ENCODE data around the gene CYP26A1. TPM values are rescaled to one million over a fixed set of nuclear protein-coding genes. Genes with fewer than 3 reads are reported as not detected.

CYP26A1 gene
- total and polyA plus RNA-seq, 2 experiments from 2014 or later = 1.2 to 1.8 TPM

- peak overlapping the region; percentile 54 for H3K4me3 ChIP-seq
- Mint-ChIP-seq H3K4me3 (peak overlapping the region; percentile 67), H3K4me1 (peaks cover 47% of the 10 kb centered on the region), H3K27ac (no peak overlapping the region), H3K27me3 (ENCODE audit: insufficient read depth, low read depth, poor library complexity) (peaks cover 99% of the 10 kb centered on the region), H3K36me3 (ENCODE audit: low read depth) (no peaks in the 10 kb centered on the region; the same call in 2 of the 3 replicates), H3K9me3 (no peaks in the 10 kb centered on the region; the same call in 2 of the 3 replicates)
- H3K79me2 ChIP-seq (replicated peaks; ENCODE audit: insufficient read depth) = no peaks in the 10 kb centered on the region
- peaks cover 100% of the 10 kb centered on the region for H3K27me3 ChIP-seq (ENCODE audit: insufficient read depth)
- ATAC-seq (peak; percentile 27), DNase-seq (ENCODE audit: low spot score) (peak; percentile 77)
- H2AFZ ChIP-seq = peak overlapping the region; percentile 88
- peaks cover 31% of the 10 kb centered on the region for H3F3A ChIP-seq (replicated peaks; ENCODE audit: low read depth)
- H3K4me1 ChIP-seq (ENCODE audit: insufficient read depth) = peaks cover 40% of the 10 kb centered on the region
- H3K9me2 ChIP-seq (ENCODE audit: insufficient read depth) = no peaks in the 10 kb centered on the region
- H3K4me2 ChIP-seq = peak overlapping the region; percentile 82
- H4K20me1 ChIP-seq (replicated peaks; ENCODE audit: insufficient read depth) = peaks cover 21% of the 10 kb centered on the region
- TF ChIP-seq STAT1 (IDR thresholded peaks at IDR 0.05; ENCODE audit: unreplicated experiment) (no peak), EZH2phosphoT487 (IDR thresholded peaks at IDR 0.05; ENCODE audit: unreplicated experiment) (peak; percentile 86), EZH2 (IDR thresholded peaks at IDR 0.05; ENCODE audit: low read depth, unreplicated experiment) (peak; percentile 73), ZNF114 (CRISPR knock-in tag; IDR thresholded peaks at IDR 0.05) (no peak), CTCF (conservative IDR thresholded peaks at IDR 0.05; ENCODE audit: low read depth in 2 of 2) (peak; percentile 14 to 57; a peak in 2 of 4 replicates)
- no peaks in the 10 kb centered on the region for H3K36me3 ChIP-seq (ENCODE audit: insufficient read depth)
- H3K27ac ChIP-seq (ENCODE audit: low read depth) = no peak overlapping the region
Observed at GRCh38 chr10:93068411-93069244, 5.1 kb upstream of the CYP26A1 start.

GRCh38 chr10:93069245-93069561, 4.5 kb upstream of the CYP26A1 start:
- H3F3A ChIP-seq (replicated peaks; ENCODE audit: low read depth) = peaks cover 28% of the 10 kb centered on the region
- H3K27ac ChIP-seq (ENCODE audit: low read depth) = no peak overlapping the region
- Mint-ChIP-seq H3K4me1 (peaks cover 45% of the 10 kb centered on the region), H3K27me3 (ENCODE audit: insufficient read depth, low read depth, poor library complexity) (peaks cover 99% of the 10 kb centered on the region), H3K27ac (no peak overlapping the region), H3K9me3 (peaks cover under 1% of the 10 kb centered on the region; the same call in 2 of the 3 replicates), H3K36me3 (ENCODE audit: low read depth) (no peaks in the 10 kb centered on the region; the same call in 2 of the 3 replicates), H3K4me3 (peak overlapping the region; percentile 67; the same call in 1 of the 3 replicates)
- ATAC-seq (no peak), DNase-seq (ENCODE audit: low spot score) (no peak)
- H3K4me3 ChIP-seq = peak overlapping the region; percentile 54
- peak overlapping the region; percentile 82 for H3K4me2 ChIP-seq
- TF ChIP-seq POLR2AphosphoS5 (IDR thresholded peaks at IDR 0.05; ENCODE audit: low read depth) = no peak
- no peak for TF ChIP-seq JUNB (IDR thresholded peaks at IDR 0.05; ENCODE audit: unreplicated experiment)
- no peak for TF ChIP-seq EZH2phosphoT487 (IDR thresholded peaks at IDR 0.05; ENCODE audit: unreplicated experiment)
- TF ChIP-seq EZH2 (IDR thresholded peaks at IDR 0.05; ENCODE audit: low read depth, unreplicated experiment) = peak; percentile 91
- no peak for TF ChIP-seq ZNF114 (CRISPR knock-in tag; IDR thresholded peaks at IDR 0.05)
- TF ChIP-seq ZNF331 (CRISPR knock-in tag; IDR thresholded peaks at IDR 0.05; ENCODE audit: low read depth) = no peak
- TF ChIP-seq REST (IDR thresholded peaks at IDR 0.05; ENCODE audit: unreplicated experiment) = no peak
- no peak for TF ChIP-seq CTCF (conservative IDR thresholded peaks at IDR 0.05; ENCODE audit: low read depth in 2 of 2)
- H3K36me3 ChIP-seq (ENCODE audit: insufficient read depth) = no peaks in the 10 kb centered on the region
- peaks cover 100% of the 10 kb centered on the region for H3K27me3 ChIP-seq (ENCODE audit: insufficient read depth)
- H3K79me2 ChIP-seq (replicated peaks; ENCODE audit: insufficient read depth) = no peaks in the 10 kb centered on the region
- H4K20me1 ChIP-seq (replicated peaks; ENCODE audit: insufficient read depth) = peaks cover 21% of the 10 kb centered on the region
- H3K9me2 ChIP-seq (ENCODE audit: insufficient read depth) = no peaks in the 10 kb centered on the region
- peaks cover 39% of the 10 kb centered on the region for H3K4me1 ChIP-seq (ENCODE audit: insufficient read depth)
- H2AFZ ChIP-seq = no peak overlapping the region

Measured in GM23338 (cell line).